Retinal pigment epithelial cell (primary cell): ENCODE data around the gene TPCN2.
"Not testable (repeated sequence)": the region's sequence is repeated elsewhere in the genome, so short reads cannot be mapped to it uniquely, and the experiment has no call there.

Experiments used
- DNase-seq: peaks from one replicate; pipeline ENCODE4 v3.0.0-alpha.2; 2010; ENCODE audit warnings: low read depth
- H3K4me3 ChIP-seq: 2 replicates; pipeline ENCODE4 v1.5.1; 2011; ENCODE audit warnings: mild to moderate bottlenecking, low read length, control low read depth, moderate library complexity
- CTCF ChIP-seq: conservative IDR thresholded peaks from 2 replicates; pipeline ENCODE4 v1.5.1; 2011; ENCODE audit warnings: low read depth, low read length, control low read depth, inconsistent platforms

The TPCN2 gene

GRCh38 chr11:69141742-69142141, 93.0 kb downstream of the TPCN2 start:
- DNase-seq, result no peak
- no peak for TF ChIP-seq CTCF
- no peak overlapping the region for H3K4me3 ChIP-seq

DNA sequence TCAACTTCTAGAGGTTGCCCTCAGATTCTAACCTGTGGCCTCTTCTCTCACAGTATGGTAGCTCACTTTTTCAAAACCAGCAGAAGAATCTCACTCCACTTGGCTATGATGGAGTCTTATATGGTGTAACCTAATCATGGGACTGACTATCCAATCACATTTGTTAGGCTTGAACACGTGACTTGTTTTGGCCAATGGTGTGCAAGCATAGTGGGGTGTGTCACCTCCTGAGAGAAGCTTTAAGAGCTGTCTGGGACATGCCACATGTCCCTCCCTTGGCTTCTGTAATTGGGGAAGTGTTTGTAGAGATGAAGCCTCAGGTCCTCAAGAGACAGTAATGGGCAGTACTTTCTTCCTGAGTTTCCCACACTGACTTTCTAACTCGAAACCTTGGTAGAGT, 94.2 kb downstream of the TPCN2 start:
- H3K4me3 ChIP-seq, result no peak overlapping the region
- TF ChIP-seq CTCF, result no peak
- no peak for DNase-seq

DNA sequence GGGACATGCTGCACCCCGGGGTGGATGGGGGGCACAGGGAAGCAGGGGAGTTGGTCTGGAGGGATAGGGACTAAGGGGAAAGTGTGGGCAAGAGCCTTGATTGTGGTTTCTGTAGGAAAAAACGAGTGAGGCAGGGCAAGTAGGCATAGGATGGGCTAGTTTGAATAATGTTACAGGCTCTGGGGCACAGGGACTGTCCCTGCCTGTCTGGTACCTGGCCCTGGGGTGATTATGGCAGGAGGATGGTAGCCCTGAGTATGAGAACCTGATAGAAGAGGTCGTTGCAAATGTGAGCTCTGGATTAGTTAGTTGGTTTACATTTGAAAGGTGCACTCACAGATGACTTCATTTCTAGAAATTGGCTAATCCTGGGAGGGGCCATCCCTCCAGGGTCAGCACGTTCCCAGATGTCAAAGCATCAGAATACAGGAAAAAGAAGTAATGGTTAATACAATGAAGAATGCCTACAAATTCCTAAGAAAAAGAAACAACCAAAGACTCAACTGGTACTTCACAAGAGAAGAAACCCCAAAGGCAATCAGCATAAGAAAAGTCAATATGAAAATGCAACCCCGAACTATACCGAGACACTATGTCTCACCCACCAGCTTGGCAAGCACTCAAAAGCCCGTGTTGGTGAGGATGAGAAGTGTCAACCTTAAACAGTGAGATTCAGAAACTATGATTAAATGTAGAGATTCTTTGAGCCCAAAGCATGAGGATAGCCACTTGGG, 95.8 kb downstream of the TPCN2 start:
- TF ChIP-seq CTCF, result peak; percentile 16
- no peak overlapping the region for H3K4me3 ChIP-seq
- DNase-seq, result peak; percentile 23

GRCh38 chr11:69145050-69145380, 96.3 kb downstream of the TPCN2 start:
- no peak for TF ChIP-seq CTCF
- DNase-seq, result peak; percentile 36
- no peak overlapping the region for H3K4me3 ChIP-seq

DNA sequence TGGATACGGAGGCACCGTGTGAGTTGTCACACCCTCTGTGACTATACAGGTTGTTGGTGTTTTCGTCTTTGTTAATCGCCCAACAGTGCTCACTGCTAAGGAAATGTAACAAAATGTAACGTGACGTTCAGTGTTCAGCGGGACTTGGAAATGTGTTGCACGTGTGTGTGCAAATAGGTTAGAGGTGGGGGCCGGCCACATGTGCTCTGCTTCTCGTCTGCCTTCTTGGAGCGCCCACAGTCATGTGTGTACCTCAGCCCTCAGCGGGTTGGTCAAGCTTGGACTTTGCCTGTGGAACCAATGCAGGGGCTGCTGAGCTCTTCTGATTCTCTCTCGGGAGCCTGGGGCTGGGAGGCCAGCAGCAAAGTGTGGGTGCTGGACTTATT, 99.6 kb downstream of the TPCN2 start:
- H3K4me3 ChIP-seq, result no peak overlapping the region
- no peak for TF ChIP-seq CTCF
- no peak for DNase-seq

- DNase-seq, result no peak
- H3K4me3 ChIP-seq, result no peak overlapping the region
- no peak for TF ChIP-seq CTCF
Observed at GRCh38 chr11:69148806-69149205, 100.1 kb downstream of the TPCN2 start.

DNA sequence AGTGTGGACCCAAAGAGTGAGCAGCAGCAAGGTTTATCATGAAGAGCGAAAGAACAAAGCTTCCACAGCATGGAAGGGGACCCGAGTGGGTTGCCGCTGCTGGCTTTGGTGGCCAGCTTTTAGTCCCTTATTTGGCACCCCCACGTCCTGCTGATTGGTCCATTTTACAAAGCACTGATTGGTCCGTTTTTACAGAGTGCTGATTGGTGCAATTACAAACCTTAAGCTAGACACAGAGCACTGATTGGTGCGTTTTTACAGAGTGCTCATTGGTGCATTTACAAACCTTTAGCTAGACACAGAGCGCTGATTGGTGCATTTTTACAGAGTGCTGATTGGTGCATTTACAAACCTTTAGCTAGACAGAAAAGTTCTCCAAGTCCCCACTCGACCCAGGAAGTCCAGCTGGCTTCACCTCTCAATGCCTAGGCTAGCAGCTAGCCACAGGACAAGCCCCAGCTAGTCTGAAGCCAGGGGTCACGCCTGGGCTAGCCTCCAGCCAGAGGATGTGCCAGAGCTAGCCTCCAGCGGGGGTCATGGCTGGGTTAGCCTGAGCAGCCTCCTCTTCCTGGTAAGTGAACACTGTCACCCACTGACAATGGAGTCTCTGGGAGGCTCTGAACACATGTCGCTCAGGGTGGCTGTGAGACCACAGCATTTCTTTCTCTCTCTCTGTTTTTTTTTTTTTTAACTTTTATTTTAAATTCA, 100.8 kb downstream of the TPCN2 start:
- not testable (repeated sequence) for H3K4me3 ChIP-seq, DNase-seq
